Measurements from ENCODE around the gene TRIM8. TPM values are rescaled to one million over a fixed set of nuclear protein-coding genes. Genes with fewer than 3 reads are reported as not detected.

TRIM8 gene
- total and polyA plus RNA-seq, 2 donors (not counting 3 experiments of a cell fraction or from before 2014, with no cell fraction given): 74.1 to 114 TPM

GRCh38 chr10:102682981-102683380, 38.7 kb downstream of the TRIM8 start:
- Histone ChIP-seq H3K36me3 (ENCODE audit: control insufficient read depth in 2 of 2, extremely low read depth in 1 of 2, insufficient read depth in 2 of 2, low read length in 2 of 2) (peaks cover 0 to 5% of the 10 kb centered on the region in 2 experiments), H4K20me1 (replicated peaks; ENCODE audit: control insufficient read depth, extremely low read depth, insufficient read depth, low read length) (no peaks in the 10 kb centered on the region), H3K9ac (replicated peaks; ENCODE audit: extremely low read depth, insufficient read depth, low read length) (no peak overlapping the region), H3K9me1 (replicated peaks; ENCODE audit: control insufficient read depth, extremely low read depth, insufficient read depth, low read length) (no peaks in the 10 kb centered on the region), H3K27me3 (ENCODE audit: control insufficient read depth in 2 of 2, insufficient read depth in 2 of 2, low read length in 2 of 2) (no peaks in the 10 kb centered on the region), H3K79me2 (ENCODE audit: control insufficient read depth, insufficient read depth, low read length) (no peaks in the 10 kb centered on the region), H3K4me2 (ENCODE audit: insufficient read depth, low read length) (no peak overlapping the region), H3K4me3 (replicated peaks in 1 of 3; ENCODE audit: insufficient read depth in 1 of 3, low read depth in 1 of 3, low read length in 3 of 3) (no peak overlapping the region), H3K9me3 (replicated peaks; ENCODE audit: control insufficient read depth, insufficient read depth, low read length) (no peaks in the 10 kb centered on the region), H3K4me1 (ENCODE audit: control insufficient read depth, extremely low read depth, insufficient read depth, low read length) (no peaks in the 10 kb centered on the region), H3K27ac (ENCODE audit: insufficient read depth, low read depth, low read length) (no peak overlapping the region), H2AFZ (ENCODE audit: low read depth, low read length) (no peak overlapping the region)
- TF ChIP-seq FOS (IDR thresholded peaks at IDR 0.05; ENCODE audit: borderline replicate concordance, insufficient read depth, low read length) (no peak), CTCF (IDR thresholded peaks at IDR 0.05; ENCODE audit: extremely low read depth in 1 of 2, insufficient read depth in 1 of 2, low read depth in 1 of 2, low read length in 2 of 2) (no peak), POLR2AphosphoS5 (IDR thresholded peaks at IDR 0.05; ENCODE audit: insufficient read depth, low read depth, low read length) (no peak), POLR2A (IDR thresholded peaks at IDR 0.05; ENCODE audit: low read depth, low read length) (no peak), EZH2 (IDR thresholded peaks at IDR 0.05; ENCODE audit: borderline replicate concordance, low read depth, low read length, severe bottlenecking) (no peak), MAX (IDR thresholded peaks at IDR 0.05; ENCODE audit: insufficient read depth, insufficient read length) (no peak), GATA2 (IDR thresholded peaks at IDR 0.05; ENCODE audit: insufficient read depth, insufficient read length, low read depth, low read length) (no peak)
- intact Hi-C loops (cut with micrococcal nuclease): no loop called here
- FAIRE-seq (no peak), DNase-seq (ENCODE audit: low read depth, low spot score) (no peak)
- CTCF ChIA-PET: no interaction called here
- no TSS peak for BruUV-seq (replicated peaks)
- POLR2A ChIA-PET: no interaction called here
- dilution Hi-C loops (cut with MboI; ENCODE audit: extremely low pct_ligation_motif_present, low sequenced_read_pairs): no loop called here

Measured in endothelial cell of umbilical vein (primary cell).